H1 (cell line): ENCODE data around the gene SNAP47. TPM values are rescaled to one million over a fixed set of nuclear protein-coding genes. Genes with fewer than 3 reads are reported as not detected.

Source experiments
- CTCF ChIA-PET: fragments of 300-600 bp; sonication (Branson Sonifier 250); formaldehyde crosslinking; loops from one replicate; lab custom pipeline; 2021; ENCODE audit not compliant: partially characterized antibody; lab: Charles Lee
- POLR2A ChIA-PET: fragments of 300-600 bp; sonication (Branson Sonifier 250); formaldehyde crosslinking; loops from one replicate; lab custom pipeline; 2021; ENCODE audit warnings: inconsistent platforms; ENCODE audit not compliant: partially characterized antibody; lab: Charles Lee
- DNase-seq, 2 experiments: peaks; one replicate each; pipeline versions ENCODE4 v3.0.0 to v3.0.0-alpha.2; 2010 to 2022; ENCODE audit warnings: low spot score in 2 of 2, low read depth in 1 of 2, mixed read lengths in 1 of 2
- FAIRE-seq: peaks from 2 replicates; lab custom pipeline; 2011; peaks lifted over from hg19 to GRCh38; lab: Jason Lieb, UNC
- H2AFZ ChIP-seq: 2 replicates; pipeline ENCODE4 v1.8.1; 2012; ENCODE audit warnings: low read length, inconsistent platforms
- H2AK5ac ChIP-seq: 2 replicates; pipeline ENCODE4 v1.6.1; 2013; ENCODE audit warnings: low read depth, low read length
- H2BK120ac ChIP-seq: replicated peaks from 2 replicates; pipeline ENCODE3; 2013; ENCODE audit warnings: low read depth, low read length, inconsistent platforms
- H2BK12ac ChIP-seq: 2 replicates; pipeline ENCODE4 v1.6.1; 2013; ENCODE audit warnings: low read depth, low read length
- H2BK15ac ChIP-seq: 2 replicates; pipeline ENCODE4 v1.6.1; 2013; ENCODE audit warnings: low read length
- H2BK20ac ChIP-seq: 2 replicates; pipeline ENCODE4 v1.6.1; 2013; ENCODE audit warnings: low read length
- H2BK5ac ChIP-seq: 2 replicates; pipeline ENCODE4 v1.6.1; 2013; ENCODE audit warnings: low read depth, low read length
- H3K14ac ChIP-seq: 2 replicates; pipeline ENCODE4 v1.6.1; 2013; ENCODE audit warnings: inconsistent platforms; ENCODE audit not compliant: insufficient read length
- H3K18ac ChIP-seq: 2 replicates; pipeline ENCODE4 v1.6.1; 2013; ENCODE audit warnings: low read length; ENCODE audit errors: extremely low read depth
- H3K23ac ChIP-seq: 2 replicates; pipeline ENCODE4 v1.6.1; 2013; ENCODE audit warnings: inconsistent platforms; ENCODE audit not compliant: insufficient read length
- H3K23me2 ChIP-seq: 2 replicates; pipeline ENCODE4 v1.6.1; 2013; ENCODE audit warnings: low read depth, low read length
- H3K27ac ChIP-seq: 2 replicates; pipeline ENCODE4 v1.6.1; 2011; ENCODE audit warnings: low read depth, low read length, inconsistent platforms
- H3K27me3 ChIP-seq, 4 experiments: replicated peaks in 1 of 4; 1 replicate in 1 of 4; 2 replicates in 3 of 4; pipeline versions ENCODE4 v1.6.1 to v1.8.1; 2011 to 2013; ENCODE audit warnings: low read length in 3 of 4, mild to moderate bottlenecking in 3 of 4, inconsistent platforms in 2 of 4, mixed read lengths in 2 of 4, moderate library complexity in 1 of 4; ENCODE audit not compliant: control insufficient read depth in 3 of 4, insufficient read depth in 3 of 4; ENCODE audit errors: extremely low read depth in 1 of 4
- H3K36me3 ChIP-seq, 4 experiments: 2 replicates each; pipeline versions ENCODE4 v1.6.1 to v1.8.1; 2011 to 2013; ENCODE audit warnings: mild to moderate bottlenecking in 4 of 4, low read length in 3 of 4, moderate library complexity in 2 of 4, control low read depth in 1 of 4, inconsistent platforms in 1 of 4; ENCODE audit not compliant: insufficient read depth in 4 of 4, control insufficient read depth in 2 of 4
- H3K4ac ChIP-seq: replicated peaks from 2 replicates; pipeline ENCODE3; 2013; ENCODE audit warnings: low read length, low read depth, mixed read lengths, inconsistent platforms; ENCODE audit not compliant: insufficient read length
- H3K4me1 ChIP-seq, 4 experiments: replicated peaks in 1 of 4; 1 replicate in 1 of 4; 2 replicates in 3 of 4; pipeline versions ENCODE4 v1.6.1 to v1.8.1; 2011 to 2013; ENCODE audit warnings: low read length in 3 of 4, inconsistent platforms in 2 of 4, mixed read lengths in 1 of 4; ENCODE audit not compliant: insufficient read depth in 4 of 4, control insufficient read depth in 3 of 4
- H3K4me2 ChIP-seq, 2 experiments: 2 replicates each; pipeline versions ENCODE4 v1.6.1 to v1.8.1; 2011 to 2013; ENCODE audit warnings: low read depth in 2 of 2, low read length in 2 of 2, control low read depth in 1 of 2, inconsistent platforms in 1 of 2, mild to moderate bottlenecking in 1 of 2; ENCODE audit not compliant: insufficient read depth in 1 of 2
- H3K4me3 ChIP-seq, 4 experiments: fragments of 200-600, 300-600 bp in 1 of 4; sonication (generic), shearing (Covaris generic), sonication (Bioruptor Twin) in 1 of 4; 2 replicates each; pipeline versions ENCODE4 v1.5.1 to v1.8.1; 2011 to 2016; ENCODE audit warnings: low read length in 4 of 4, low read depth in 3 of 4, control low read depth in 2 of 4, inconsistent platforms in 2 of 4, mild to moderate bottlenecking in 2 of 4, mixed read lengths in 1 of 4, moderate library complexity in 1 of 4; ENCODE audit not compliant: insufficient read depth in 2 of 4; ENCODE audit errors: extremely low read depth in 1 of 4
- H3K56ac ChIP-seq: replicated peaks from 2 replicates; pipeline ENCODE3; 2013; ENCODE audit warnings: low read depth, mild to moderate bottlenecking, mixed read lengths, low read length, inconsistent platforms; ENCODE audit not compliant: insufficient read length
- H3K79me1 ChIP-seq: 2 replicates; pipeline ENCODE4 v1.6.1; 2013; ENCODE audit warnings: low read depth, low read length, control low read depth
- H3K79me2 ChIP-seq, 2 experiments: 2 replicates each; pipeline versions ENCODE4 v1.6.1 to v1.8.1; 2012 to 2013; ENCODE audit warnings: low read length in 2 of 2, mild to moderate bottlenecking in 2 of 2, inconsistent platforms in 1 of 2; ENCODE audit not compliant: insufficient read depth in 2 of 2, control insufficient read depth in 1 of 2
- H3K9ac ChIP-seq, 4 experiments: replicated peaks in 1 of 4; 1 replicate in 1 of 4; 2 replicates in 3 of 4; pipeline versions ENCODE4 v1.6.1 to v1.8.1; 2011 to 2013; ENCODE audit warnings: low read depth in 3 of 4, low read length in 3 of 4, control low read depth in 2 of 4, mild to moderate bottlenecking in 2 of 4, moderate library complexity in 2 of 4, inconsistent platforms in 1 of 4; ENCODE audit errors: extremely low read depth in 1 of 4
- H3K9me3 ChIP-seq, 2 experiments: 2 replicates each; pipeline versions ENCODE4 v1.6.1 to v1.8.1; 2012 to 2013; ENCODE audit warnings: mild to moderate bottlenecking in 2 of 2, moderate library complexity in 2 of 2, control low read depth in 1 of 2, inconsistent platforms in 1 of 2, low read depth in 1 of 2, low read length in 1 of 2, mixed read lengths in 1 of 2; ENCODE audit not compliant: insufficient read depth in 2 of 2
- H4K20me1 ChIP-seq, 2 experiments: replicated peaks in 1 of 2; 2 replicates each; pipeline versions ENCODE3 to v1.8.1; 2011 to 2013; ENCODE audit warnings: inconsistent platforms in 2 of 2, low read length in 2 of 2, mild to moderate bottlenecking in 1 of 2; ENCODE audit not compliant: insufficient read depth in 2 of 2, control insufficient read depth in 1 of 2
- H4K5ac ChIP-seq: 2 replicates; pipeline ENCODE4 v1.6.1; 2013; ENCODE audit warnings: low read length, low read depth, mixed read lengths, inconsistent platforms; ENCODE audit not compliant: insufficient read length
- H4K8ac ChIP-seq: 2 replicates; pipeline ENCODE4 v1.8.0; 2013; ENCODE audit warnings: mild to moderate bottlenecking, moderate library complexity, low read length, inconsistent platforms; ENCODE audit not compliant: insufficient read depth; ENCODE audit errors: extremely low read depth
- H4K91ac ChIP-seq: replicated peaks from 2 replicates; pipeline ENCODE3; 2013; ENCODE audit warnings: low read length, mixed read lengths, inconsistent platforms; ENCODE audit not compliant: insufficient read length
- CBX8 ChIP-seq: fragments of 300-800, 300-1000 bp; sonication (generic); IDR thresholded peaks from 2 replicates; pipeline ENCODE4 v1.7.1; 2016; ENCODE audit warnings: low read depth, low read length, borderline replicate concordance
- CHD2 ChIP-seq: IDR thresholded peaks from 2 replicates; pipeline ENCODE4 v1.6.1; 2012; ENCODE audit warnings: low read length, improper control_type of control experiment
- CREB1 ChIP-seq: IDR thresholded peaks from 2 replicates; pipeline ENCODE4 v1.6.1; 2012; ENCODE audit warnings: inconsistent platforms
- CTBP2 ChIP-seq: IDR thresholded peaks from 2 replicates; pipeline ENCODE4 v1.7.0; 2011; ENCODE audit warnings: borderline replicate concordance, mild to moderate bottlenecking, moderate library complexity, mixed read lengths, low read length; ENCODE audit not compliant: insufficient read depth, insufficient read length
- GABPA ChIP-seq: IDR thresholded peaks from 2 replicates; pipeline ENCODE4 v1.6.1; 2011; ENCODE audit warnings: mild to moderate bottlenecking, low read length, moderate library complexity, borderline replicate concordance; ENCODE audit not compliant: insufficient read depth
- NANOG ChIP-seq: IDR thresholded peaks from 2 replicates; pipeline ENCODE4 v1.6.1; 2011; ENCODE audit warnings: low read length, low read depth, mild to moderate bottlenecking, inconsistent platforms; ENCODE audit not compliant: insufficient read depth, poor library complexity, severe bottlenecking
- NRF1 ChIP-seq: IDR thresholded peaks from 2 replicates; pipeline ENCODE4 v1.6.1; 2011; ENCODE audit warnings: mild to moderate bottlenecking, low read depth, low read length, improper control_type of control experiment
- POLR2AphosphoS5 ChIP-seq: IDR thresholded peaks from 2 replicates; pipeline ENCODE4 v1.6.1; 2011; ENCODE audit warnings: low read depth, low read length
- RFX5 ChIP-seq: IDR thresholded peaks from 2 replicates; pipeline ENCODE4 v1.6.1; 2011; ENCODE audit warnings: low read depth, low read length, improper control_type of control experiment, borderline replicate concordance
- RNF2 ChIP-seq: fragments of 200-900, 300-1000 bp; sonication (generic); IDR thresholded peaks from 2 replicates; pipeline ENCODE4 v1.7.1; 2016; ENCODE audit warnings: borderline replicate concordance, low read depth, mild to moderate bottlenecking, antibody characterized with exemption, low read length; ENCODE audit not compliant: poor library complexity, severe bottlenecking; ENCODE audit errors: missing control alignments
- SP4 ChIP-seq: IDR thresholded peaks from 2 replicates; pipeline ENCODE4 v1.6.1; 2012; ENCODE audit warnings: low read length, inconsistent platforms
- TAF1 ChIP-seq: IDR thresholded peaks from 2 replicates; pipeline ENCODE4 v1.6.1; 2011; ENCODE audit warnings: mild to moderate bottlenecking, low read depth, low read length
- WGBS, 2 experiments: shearing (Covaris generic) in 1 of 2; methylation state at CpG; one replicate each; pipeline versions ENCODE4 v1.1.6 to v1.1.7; 2013 to 2015; ENCODE audit warnings: low lambda C conversion rate in 2 of 2, mixed read lengths in 2 of 2, inconsistent platforms in 1 of 2, low coverage in 1 of 2, missing lambda C conversion rate in 1 of 2; ENCODE audit not compliant: insufficient replicate concordance in 2 of 2, insufficient coverage in 1 of 2, insufficient read length in 1 of 2; ENCODE audit errors: extremely low coverage in 1 of 2, missing lambda C conversion rate in 1 of 2; 5-methylcytosine and 5-hydroxymethylcytosine counted together
- polyA plus RNA-seq, 7 experiments: library from polyadenylated mRNA; depleted of rRNA in 3 of 7; stranded (reverse) in 5 of 7; unstranded in 2 of 7; fragments of >200 nt in 5 of 7; fragments of 200-250 nt in 2 of 7; gene quantifications; 1 replicate in 5 of 7; 2 replicates in 1 of 7; 4 replicates in 1 of 7; pipeline versions ENCODE4 v1.2.1 to v1.2.3, GENCODE V29; 2011 to 2013; ENCODE audit warnings: missing spikeins in 2 of 7, mixed read lengths in 2 of 7
- total RNA-seq: library from RNA; stranded (reverse); fragmentation: NEBNext Ultra II Directional; extraction: Animal tissue kit (Norgen Biotek cat#: 25700); gene quantifications from 2 replicates; pipeline ENCODE4 v1.2.1, GENCODE V29; 2021
- TF ChIP-seq, protein P1 (sequence below): IDR thresholded peaks from 2 replicates; pipeline ENCODE4 v1.6.1; 2011; ENCODE audit warnings: low read length, improper control_type of control experiment

The SNAP47 gene
- total and polyA plus RNA-seq, 2 of the 8 experiments (the other 6 are each of a cell fraction or from before 2014, with no cell fraction given) = 37.6 to 42.2 TPM

DNA sequence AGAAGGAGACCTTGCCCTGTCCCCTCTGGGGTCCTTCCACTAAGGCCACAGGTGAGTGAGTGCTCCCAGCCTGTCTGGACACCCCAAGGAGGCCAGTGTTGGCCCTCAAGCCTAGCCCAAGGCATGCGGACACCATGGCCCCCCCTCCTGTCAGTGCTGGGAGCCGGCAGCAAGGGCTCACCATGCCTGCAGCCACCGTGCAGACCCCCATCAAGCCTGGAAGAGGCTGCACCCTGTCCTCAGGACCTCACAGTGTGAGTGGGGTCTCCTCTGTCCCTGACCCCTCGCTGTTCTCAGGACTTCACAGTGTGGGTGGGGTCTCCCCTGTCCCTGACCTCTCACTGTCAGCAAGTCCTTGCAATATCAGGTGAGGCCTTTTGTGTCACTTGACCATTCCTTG lies 47.0 kb downstream of the SNAP47 start:
- Histone ChIP-seq H3K23me2 (peaks cover 2% of the 10 kb centered on the region; the same call in 1 of the 2 replicates), H4K5ac (no peak overlapping the region), H3K18ac (no peak overlapping the region), H3K4ac (no peak overlapping the region), H3K4me3 (no peak overlapping the region), H3K9me3 (no peaks in the 10 kb centered on the region), H3K36me3 (no peaks in the 10 kb centered on the region; a peak in 1 of 8 replicates), H4K8ac (no peak overlapping the region), H3K27ac (no peak overlapping the region), H3K56ac (no peak overlapping the region), H3K14ac (no peak overlapping the region), H3K27me3 (peaks cover 4 to 18% (median 14%) of the 10 kb centered on the region in 4 experiments; a peak in 6 of 7 replicates), H2BK120ac (no peak overlapping the region), H2BK15ac (no peak overlapping the region), H4K91ac (no peak overlapping the region), H2BK5ac (no peak overlapping the region), H3K79me2 (no peaks in the 10 kb centered on the region), H2BK12ac (no peak overlapping the region), H3K79me1 (no peaks in the 10 kb centered on the region), H3K4me1 (peaks cover 0 to 5% (median 2%) of the 10 kb centered on the region in 4 experiments; a peak in 3 of 7 replicates), H2BK20ac (no peak overlapping the region), H3K9ac (no peak overlapping the region), H3K23ac (no peak overlapping the region), H3K4me2 (no peak overlapping the region), H2AFZ (no peak overlapping the region), H2AK5ac (no peak overlapping the region), H4K20me1 (peaks cover 0 to 12% of the 10 kb centered on the region in 2 experiments)
- WGBS, 2 experiments = 75% methylated on average over 4 of the region's 4 CpGs; no CpG with 5 or more reads in 1 of the 2 experiments
- DNase-seq = no peak
- POLR2A ChIA-PET = no interaction called here
- CTCF ChIA-PET = interaction anchor here (0.6 to 1.6 kb wide), 3 partner anchors 11 to 302 kb away, joined by 3 to 5 read pairs (median 3); no protein-coding TSS in a partner anchor
- no peak for FAIRE-seq
- TF ChIP-seq CHD2 (no peak), RFX5 (no peak), NANOG (no peak), SP4 (no peak), CTBP2 (no peak), GABPA (no peak), POLR2AphosphoS5 (no peak), CREB1 (no peak), NRF1 (no peak), CBX8 (no peak), RNF2 (no peak), TAF1 (no peak)
- TF ChIP-seq, protein P1, sequence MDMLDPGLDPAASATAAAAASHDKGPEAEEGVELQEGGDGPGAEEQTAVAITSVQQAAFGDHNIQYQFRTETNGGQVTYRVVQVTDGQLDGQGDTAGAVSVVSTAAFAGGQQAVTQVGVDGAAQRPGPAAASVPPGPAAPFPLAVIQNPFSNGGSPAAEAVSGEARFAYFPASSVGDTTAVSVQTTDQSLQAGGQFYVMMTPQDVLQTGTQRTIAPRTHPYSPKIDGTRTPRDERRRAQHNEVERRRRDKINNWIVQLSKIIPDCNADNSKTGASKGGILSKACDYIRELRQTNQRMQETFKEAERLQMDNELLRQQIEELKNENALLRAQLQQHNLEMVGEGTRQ = no peak
